Activated CD4-positive, alpha-beta T cell treated with anti-CD3 and anti-CD28 coated beads, Interleukin-2, amount 10 ng/mL, durations not matched to agents 7 days and 5 days (primary cell): Measurements from ENCODE around the gene PPP1R18. TPM values are rescaled to one million over a fixed set of nuclear protein-coding genes. Genes with fewer than 3 reads are reported as not detected.

Experiments used
- CTCF ChIA-PET: fragments of 350-600 bp; sonication (Branson Sonifier 250); formaldehyde crosslinking; loops from one replicate; lab custom pipeline; 2021; ENCODE audit warnings: antibody characterized with exemption; lab: Charles Lee
- POLR2A ChIA-PET: fragments of 350-600 bp; sonication (Branson Sonifier 250); formaldehyde crosslinking; loops from one replicate; lab custom pipeline; 2021; ENCODE audit warnings: antibody characterized with exemption; lab: Charles Lee
- DNase-seq: peaks from one replicate; pipeline ENCODE4 v3.0.0-alpha.2; 2020
- H3K27ac Mint-ChIP-seq: one replicate; pipeline ENCODE4 v1.8.0; 2021; ENCODE audit warnings: mild to moderate bottlenecking, moderate library complexity, mixed read lengths
- H3K27me3 Mint-ChIP-seq: one replicate; pipeline ENCODE4 v1.8.0; 2021; ENCODE audit warnings: mixed read lengths
- H3K36me3 Mint-ChIP-seq: one replicate; pipeline ENCODE4 v1.8.0; 2021; ENCODE audit warnings: low read depth, mixed read lengths
- H3K4me1 Mint-ChIP-seq: one replicate; pipeline ENCODE4 v1.8.0; 2021; ENCODE audit warnings: mixed read lengths
- H3K4me3 Mint-ChIP-seq: one replicate; pipeline ENCODE4 v1.8.0; 2021; ENCODE audit warnings: mild to moderate bottlenecking, moderate library complexity, mixed read lengths
- H3K9me3 Mint-ChIP-seq: one replicate; pipeline ENCODE4 v1.8.0; 2021; ENCODE audit warnings: mixed read lengths
- total RNA-seq, 2 experiments: library from RNA; stranded (reverse); gene quantifications; one replicate each; pipeline ENCODE4 v1.2.3, GENCODE V29; 2021

Gene PPP1R18
- total RNA-seq, 2 experiments from 2014 or later: 243 to 272 TPM

DNA sequence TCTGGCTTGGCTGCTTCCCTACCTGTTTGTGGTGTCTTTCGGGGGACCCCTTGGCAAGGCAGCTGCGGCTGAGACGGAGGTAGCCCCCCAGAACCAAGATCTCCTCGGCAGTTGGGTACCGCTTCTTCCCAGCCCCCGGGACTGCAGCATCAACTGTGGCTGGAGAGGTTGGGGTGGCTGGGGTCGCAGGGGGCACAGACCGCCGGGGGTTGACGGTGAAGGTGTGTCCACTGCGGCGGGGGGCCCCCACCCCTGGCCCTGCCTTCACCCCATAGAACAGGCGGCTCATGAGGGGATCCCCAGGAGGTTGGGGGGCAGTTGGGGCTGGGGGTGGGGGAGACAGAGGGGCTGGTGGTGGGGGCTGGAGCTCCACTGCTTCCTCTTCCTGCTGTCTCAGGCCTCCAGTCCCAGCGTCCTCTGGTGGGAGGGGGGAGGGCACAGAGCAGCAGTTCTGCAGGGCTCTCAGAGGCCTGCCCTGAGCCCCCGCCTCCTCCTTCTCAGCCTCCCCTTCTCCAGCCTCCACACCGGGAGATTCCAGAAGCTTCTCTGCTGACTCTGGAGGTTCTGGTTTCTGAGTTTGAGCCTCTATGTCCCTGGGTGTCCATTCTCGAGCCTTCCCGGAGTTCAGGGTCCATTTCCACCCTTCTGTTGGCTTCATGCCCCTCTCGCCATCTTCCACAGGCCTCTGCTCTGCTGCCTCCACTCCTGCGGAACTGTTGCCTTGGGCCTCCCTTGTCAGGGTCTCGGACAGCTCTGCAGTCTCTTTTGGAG lies 1.9 kb downstream of the PPP1R18 start:
- no peaks in the 10 kb centered on the region for H3K9me3 Mint-ChIP-seq
- ChIA-PET POLR2A (interaction anchor here (0.5 to 1.8 kb wide), 3 partner anchors 33 to 191 kb away, joined by 4 to 5 read pairs (median 5); partner anchors contain the start of gene MDC1), CTCF (interaction anchor here (1.2 to 12.7 kb wide), 7 partner anchors 13 to 201 kb away, joined by 3 to 476 read pairs (median 3); partner anchors contain the start of genes DHX16, MDC1 and TUBB)
- H3K27me3 Mint-ChIP-seq: no peaks in the 10 kb centered on the region
- H3K27ac Mint-ChIP-seq: peak overlapping the region; percentile 95
- DNase-seq: peak; percentile 73
- peak overlapping the region; percentile 100 for H3K4me3 Mint-ChIP-seq
- peaks cover 32% of the 10 kb centered on the region for H3K4me1 Mint-ChIP-seq
- peaks cover 77% of the 10 kb centered on the region for H3K36me3 Mint-ChIP-seq

DNA sequence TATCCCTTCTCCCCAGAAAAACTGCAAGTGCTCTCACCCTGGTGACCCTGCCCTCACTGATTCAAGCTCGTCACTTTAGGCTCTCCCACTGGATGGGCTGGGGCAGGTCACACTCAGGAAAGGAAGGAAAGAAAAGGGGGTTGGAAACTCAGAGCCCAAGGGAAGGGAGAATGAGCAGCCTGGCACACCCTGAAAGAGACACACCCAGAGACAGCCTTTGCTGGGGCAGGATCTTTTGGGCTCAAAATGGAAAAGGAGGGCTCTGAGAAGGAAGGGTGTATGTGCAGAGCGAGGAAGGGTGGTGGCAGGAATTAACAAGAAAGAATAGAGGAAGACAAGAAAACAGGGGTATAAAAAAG lies 2.5 kb downstream of the PPP1R18 start:
- H3K27ac Mint-ChIP-seq: peak overlapping the region; percentile 89

DNA sequence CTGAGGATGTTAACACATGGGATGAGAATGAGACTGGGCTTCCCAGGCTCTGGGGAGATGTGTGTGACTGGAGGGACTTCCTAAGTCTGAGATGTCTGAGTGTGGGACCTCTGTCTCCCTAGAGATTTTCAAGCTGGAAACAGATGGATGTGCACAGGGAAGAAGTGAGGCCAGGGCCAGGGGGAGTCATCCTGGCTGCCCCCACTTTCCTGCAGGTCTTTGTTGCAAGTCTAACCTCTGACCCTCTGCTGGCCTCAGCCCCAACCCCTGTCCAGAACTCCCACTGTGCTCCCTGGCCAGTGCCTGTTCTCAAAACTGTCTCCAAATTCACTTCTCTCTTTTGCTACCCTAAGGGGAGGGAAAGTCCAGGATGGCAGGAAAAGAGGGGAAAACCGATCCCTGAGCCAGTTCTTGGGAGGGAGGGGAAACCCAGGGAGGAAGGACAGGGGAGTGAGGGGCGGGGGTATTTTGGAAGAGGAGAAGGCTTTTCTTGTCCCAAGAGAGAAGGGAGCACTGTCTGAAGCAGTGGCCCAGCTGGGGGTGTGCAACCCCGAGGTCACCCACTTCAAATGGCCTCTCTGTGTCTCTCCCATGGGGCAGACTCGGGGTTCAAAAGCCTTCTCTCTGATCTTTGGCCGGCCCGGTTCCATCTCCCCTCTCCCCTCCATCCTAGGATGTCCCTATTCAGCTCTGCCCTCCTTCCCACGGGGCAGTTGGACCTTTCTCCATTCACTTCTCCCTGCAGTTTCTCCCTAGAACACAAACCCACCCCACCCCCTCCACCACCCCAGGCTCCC lies 3.1 kb downstream of the PPP1R18 start:
- peak; percentile 25 for DNase-seq
- Mint-ChIP-seq H3K36me3 (peaks cover 85% of the 10 kb centered on the region), H3K9me3 (no peaks in the 10 kb centered on the region), H3K27me3 (no peaks in the 10 kb centered on the region), H3K4me3 (peak overlapping the region; percentile 100), H3K4me1 (peaks cover 27% of the 10 kb centered on the region), H3K27ac (peak overlapping the region; percentile 89)
- POLR2A ChIA-PET: interaction anchor here (0.9 kb wide), 1 partner anchor 47 kb away, joined by 5 read pairs; no protein-coding TSS in a partner anchor
- CTCF ChIA-PET: interaction anchor here (1.4 to 12.7 kb wide), 4 partner anchors 10 to 200 kb away, joined by 3 to 476 read pairs (median 8); partner anchors contain the start of genes DHX16, MDC1 and TUBB

More for the DNA sequence above, 2.5 kb downstream of the PPP1R18 start:
- POLR2A ChIA-PET: interaction anchor here (0.9 to 1.8 kb wide), 2 partner anchors 33 to 47 kb away, joined by 5 read pairs; partner anchors contain the start of gene MDC1
- no peaks in the 10 kb centered on the region for H3K27me3 Mint-ChIP-seq
- H3K4me3 Mint-ChIP-seq: peak overlapping the region; percentile 100
- CTCF ChIA-PET: interaction anchor here (1.2 to 12.7 kb wide), 5 partner anchors 12 to 201 kb away, joined by 3 to 476 read pairs (median 3); partner anchors contain the start of genes DHX16, MDC1 and TUBB
- no peaks in the 10 kb centered on the region for H3K9me3 Mint-ChIP-seq
- DNase-seq: no peak
- H3K36me3 Mint-ChIP-seq: peaks cover 83% of the 10 kb centered on the region
- peaks cover 28% of the 10 kb centered on the region for H3K4me1 Mint-ChIP-seq

DNA sequence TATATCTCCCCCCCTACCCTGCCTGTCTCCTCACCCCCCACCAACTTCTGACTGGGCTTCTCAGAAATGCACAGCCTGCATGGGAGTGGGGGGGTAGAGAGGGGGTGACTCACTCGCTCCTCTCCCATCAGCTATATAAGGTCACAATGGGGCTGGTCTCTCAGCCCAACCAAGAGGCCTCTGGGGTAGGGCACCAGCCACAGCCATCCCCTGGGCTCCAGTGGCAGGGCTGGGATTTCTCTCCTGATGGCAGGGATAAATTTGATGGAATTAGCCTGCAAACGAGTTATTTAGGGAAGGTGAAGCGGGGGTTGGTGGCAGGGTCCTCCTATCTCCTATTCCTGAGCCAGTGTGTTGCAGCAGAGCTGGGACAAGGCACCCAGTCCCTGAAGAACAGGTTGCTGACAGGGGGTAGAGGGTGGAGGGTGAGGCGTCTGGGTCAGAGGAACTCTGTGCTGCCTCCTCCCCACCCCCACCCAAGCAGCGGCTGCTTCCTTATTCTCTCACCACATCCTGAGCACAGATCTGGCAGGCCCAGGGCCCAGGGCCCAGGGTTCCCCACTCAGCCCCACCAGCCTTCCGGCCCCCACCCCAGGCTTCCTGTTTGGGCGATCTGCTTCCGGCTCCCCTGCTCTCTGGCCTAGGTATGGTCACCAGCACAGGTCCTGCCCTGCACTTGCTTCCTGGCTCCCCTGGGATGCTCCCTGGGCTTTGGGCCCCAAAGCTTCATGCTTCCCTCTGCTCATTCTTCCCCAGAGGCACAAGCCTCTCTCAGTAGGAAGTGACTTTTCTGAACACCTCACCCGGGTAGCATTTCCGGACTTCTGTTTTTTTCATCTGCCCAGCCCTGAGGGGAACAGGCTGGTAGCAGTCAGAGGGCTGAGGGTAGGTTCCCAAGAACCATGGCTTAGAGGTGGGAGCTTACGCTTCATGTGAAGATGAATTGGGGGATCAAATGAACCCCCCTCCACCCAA lies 4.0 kb downstream of the PPP1R18 start:
- peak overlapping the region; percentile 89 for H3K27ac Mint-ChIP-seq

DNA sequence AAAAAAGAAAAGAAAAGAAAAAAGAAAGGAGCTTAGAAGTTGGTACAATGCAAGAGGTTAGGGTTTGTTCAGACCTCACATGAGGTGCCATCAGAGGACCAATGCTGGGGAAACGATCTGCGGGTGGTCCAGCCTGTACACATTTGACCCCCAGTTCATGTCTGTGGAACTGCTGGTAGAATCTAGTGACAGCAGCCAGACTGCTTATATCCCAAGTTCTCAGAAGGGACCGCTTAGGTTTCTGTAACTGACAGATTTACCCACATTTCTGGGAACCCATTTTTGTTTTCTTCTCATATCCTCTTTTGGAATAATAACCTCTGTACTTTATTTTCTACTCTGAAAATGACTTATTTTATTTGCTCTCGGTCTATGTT lies 4.7 kb downstream of the PPP1R18 start:
- H3K27me3 Mint-ChIP-seq: no peaks in the 10 kb centered on the region
- peak; percentile 16 for DNase-seq

More for the DNA sequence above, 4.0 kb downstream of the PPP1R18 start:
- peak overlapping the region; percentile 100 for H3K4me3 Mint-ChIP-seq
- ChIA-PET POLR2A (interaction anchor here (1.3 to 1.4 kb wide), 3 partner anchors 35 to 67 kb away, joined by 6 to 8 read pairs (median 6); partner anchors contain the start of gene MDC1), CTCF (interaction anchor here (0.6 to 12.7 kb wide), 5 partner anchors 8 to 42 kb away, joined by 3 to 476 read pairs (median 4); partner anchors contain the start of genes MDC1 and TUBB)
- H3K27me3 Mint-ChIP-seq: no peaks in the 10 kb centered on the region
- DNase-seq: peak; percentile 93
- peaks cover 18% of the 10 kb centered on the region for H3K4me1 Mint-ChIP-seq
- H3K36me3 Mint-ChIP-seq: peaks cover 80% of the 10 kb centered on the region
- no peaks in the 10 kb centered on the region for H3K9me3 Mint-ChIP-seq

DNA sequence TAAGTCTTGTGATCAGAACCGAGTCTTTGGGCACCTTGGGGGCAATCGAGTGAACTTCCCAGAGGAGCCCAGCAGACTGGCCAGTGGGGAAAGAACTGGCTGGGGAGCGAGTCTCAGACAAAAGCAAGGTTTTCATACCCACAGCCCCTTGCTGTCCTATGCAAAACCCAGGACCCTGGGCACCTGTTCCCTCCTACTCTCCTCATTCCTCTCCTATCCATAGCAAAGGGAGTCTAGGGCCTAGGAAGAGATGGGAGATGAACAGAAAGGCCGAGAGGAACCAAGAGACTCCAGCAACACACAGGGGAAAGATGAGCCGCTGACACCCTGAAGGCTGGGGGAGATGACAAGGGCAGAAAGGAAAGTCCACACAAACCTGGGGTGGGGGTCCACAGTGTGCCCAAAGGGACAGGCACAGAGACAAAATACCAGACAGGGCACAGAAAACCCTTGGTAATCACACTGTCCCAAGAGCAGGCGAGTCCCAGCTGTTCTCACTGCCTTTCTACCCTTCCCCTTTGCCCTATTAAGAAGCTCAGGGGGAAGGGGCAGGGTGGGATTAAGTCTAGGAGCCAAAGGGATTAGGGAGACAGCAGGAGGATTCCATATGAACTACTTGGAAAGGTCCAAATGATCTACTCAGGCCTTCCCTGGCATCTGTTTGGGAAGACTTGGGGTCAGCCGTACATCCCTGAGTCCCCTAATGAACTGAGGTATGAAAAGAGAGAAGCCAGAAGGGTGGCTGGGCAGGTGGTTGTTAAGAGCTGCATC lies 6.5 kb downstream of the PPP1R18 start:
- Mint-ChIP-seq H3K9me3 (no peaks in the 10 kb centered on the region), H3K27me3 (no peaks in the 10 kb centered on the region), H3K36me3 (peaks cover 84% of the 10 kb centered on the region), H3K4me3 (peak overlapping the region; percentile 100), H3K4me1 (peaks cover 29% of the 10 kb centered on the region), H3K27ac (peak overlapping the region; percentile 89)
- no peak for DNase-seq
- POLR2A ChIA-PET: interaction anchor here (1.4 to 1.6 kb wide), 2 partner anchors 42 to 48 kb away, joined by 4 to 16 read pairs; no protein-coding TSS in a partner anchor
- CTCF ChIA-PET: interaction anchor here (0.5 to 12.7 kb wide), 13 partner anchors 7 to 140 kb away, joined by 3 to 476 read pairs (median 5); partner anchors contain the start of genes ABCF1, DHX16, MDC1 and TUBB

More for the DNA sequence above, 4.7 kb downstream of the PPP1R18 start:
- CTCF ChIA-PET: interaction anchor here (0.6 to 12.7 kb wide), 5 partner anchors 9 to 43 kb away, joined by 3 to 476 read pairs (median 4); partner anchors contain the start of genes MDC1 and TUBB
- no peaks in the 10 kb centered on the region for H3K9me3 Mint-ChIP-seq
- peaks cover 23% of the 10 kb centered on the region for H3K4me1 Mint-ChIP-seq
- peak overlapping the region; percentile 100 for H3K4me3 Mint-ChIP-seq
- POLR2A ChIA-PET: interaction anchor here (1.3 to 1.4 kb wide), 3 partner anchors 36 to 66 kb away, joined by 6 to 8 read pairs (median 6); partner anchors contain the start of gene MDC1
- peaks cover 87% of the 10 kb centered on the region for H3K36me3 Mint-ChIP-seq
- peak overlapping the region; percentile 89 for H3K27ac Mint-ChIP-seq

DNA sequence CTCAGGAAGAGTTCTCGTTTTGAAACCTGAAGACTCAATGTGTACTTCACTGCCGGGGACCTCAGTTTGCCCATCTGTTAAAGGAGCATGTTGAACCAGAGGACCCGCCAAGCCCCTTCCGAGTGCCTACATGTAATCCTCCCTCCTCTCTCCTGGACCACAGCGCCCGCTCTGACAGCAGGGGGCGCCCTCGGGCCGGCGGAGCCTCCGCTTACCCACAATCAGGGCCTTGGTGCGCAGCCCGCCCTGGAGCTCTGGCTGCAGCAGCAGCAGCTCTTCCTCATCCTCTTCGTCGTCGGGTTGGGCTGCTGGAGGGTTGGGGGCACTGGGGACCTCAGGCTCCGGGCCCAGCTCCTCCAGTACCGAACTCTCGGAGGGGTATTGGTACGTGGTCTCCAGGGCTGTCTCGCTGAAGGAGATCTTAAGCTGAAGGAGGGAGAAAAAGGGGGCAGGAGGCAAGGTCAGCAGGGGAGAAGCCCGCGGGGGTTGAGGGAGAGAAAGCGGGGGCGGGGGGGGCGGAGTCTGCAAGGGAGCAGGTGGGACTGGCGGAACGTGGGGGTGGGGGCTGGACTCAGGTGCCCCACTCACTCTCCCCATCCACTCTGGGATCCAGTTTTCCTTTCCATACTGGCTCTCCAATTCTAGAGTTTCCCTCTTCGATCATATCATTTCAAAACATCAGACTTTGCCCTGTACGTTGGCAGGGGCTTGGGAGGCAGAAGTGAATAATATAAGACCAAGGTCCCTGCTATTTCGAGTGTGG lies 7.3 kb downstream of the PPP1R18 start:
- peak overlapping the region; percentile 100 for H3K4me3 Mint-ChIP-seq
- POLR2A ChIA-PET: interaction anchor here (0.6 to 1.6 kb wide), 6 partner anchors 38 to 56 kb away, joined by 3 to 16 read pairs (median 4); partner anchors contain the start of gene MDC1
- CTCF ChIA-PET: interaction anchor here (0.6 to 12.7 kb wide), 31 partner anchors 9 to 401 kb away, joined by 3 to 476 read pairs (median 4); partner anchors contain the start of genes ABCF1, MDC1, MRPS18B and PPP1R10

DNA sequence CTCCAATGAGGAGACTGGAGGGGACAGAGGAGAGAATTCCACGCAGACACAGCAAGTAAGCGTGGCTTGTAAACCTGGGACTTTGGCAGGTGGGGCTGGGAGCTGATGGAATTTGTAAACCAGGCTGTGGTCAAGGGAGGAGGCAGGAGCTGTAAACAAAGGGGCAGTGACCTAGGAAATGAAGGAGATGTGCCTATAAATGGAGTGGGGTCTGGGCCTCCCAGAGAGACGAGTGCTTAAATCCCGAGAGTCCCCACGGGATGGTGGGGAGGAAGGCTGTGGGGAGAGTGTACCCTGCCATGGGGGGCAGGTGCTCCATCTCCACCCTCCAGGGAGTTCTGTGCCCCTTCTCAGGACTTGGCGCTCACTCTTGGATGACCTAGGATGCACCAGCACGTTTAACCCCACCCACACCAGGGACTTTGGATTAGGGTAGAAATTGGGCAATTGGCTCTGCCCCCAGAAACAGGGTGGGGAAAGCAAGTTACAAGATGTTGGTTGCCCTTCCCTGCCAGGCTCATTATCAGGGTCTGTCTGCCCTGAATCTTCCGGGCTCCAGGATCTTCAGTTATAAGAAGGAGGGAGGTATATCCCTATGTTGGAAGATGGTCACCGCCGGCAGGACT lies 9.7 kb downstream of the PPP1R18 start:
- no peak overlapping the region for H3K4me3 Mint-ChIP-seq
- POLR2A ChIA-PET: no interaction called here
- peak overlapping the region; percentile 26 for H3K27ac Mint-ChIP-seq
- H3K9me3 Mint-ChIP-seq: no peaks in the 10 kb centered on the region
- no peaks in the 10 kb centered on the region for H3K27me3 Mint-ChIP-seq
- DNase-seq: no peak
- CTCF ChIA-PET: interaction anchor here (0.6 to 12.7 kb wide), 2 partner anchors 20 to 48 kb away, joined by 5 to 476 read pairs; partner anchors contain the start of genes MDC1 and TUBB
- H3K4me1 Mint-ChIP-seq: peaks cover 41% of the 10 kb centered on the region
- H3K36me3 Mint-ChIP-seq: peaks cover 55% of the 10 kb centered on the region

More for the DNA sequence above, 7.3 kb downstream of the PPP1R18 start:
- peaks cover 78% of the 10 kb centered on the region for H3K36me3 Mint-ChIP-seq
- DNase-seq: peak; percentile 92
- no peaks in the 10 kb centered on the region for H3K27me3 Mint-ChIP-seq
- no peaks in the 10 kb centered on the region for H3K9me3 Mint-ChIP-seq
- peaks cover 29% of the 10 kb centered on the region for H3K4me1 Mint-ChIP-seq
- H3K27ac Mint-ChIP-seq: peak overlapping the region; percentile 73

DNA sequence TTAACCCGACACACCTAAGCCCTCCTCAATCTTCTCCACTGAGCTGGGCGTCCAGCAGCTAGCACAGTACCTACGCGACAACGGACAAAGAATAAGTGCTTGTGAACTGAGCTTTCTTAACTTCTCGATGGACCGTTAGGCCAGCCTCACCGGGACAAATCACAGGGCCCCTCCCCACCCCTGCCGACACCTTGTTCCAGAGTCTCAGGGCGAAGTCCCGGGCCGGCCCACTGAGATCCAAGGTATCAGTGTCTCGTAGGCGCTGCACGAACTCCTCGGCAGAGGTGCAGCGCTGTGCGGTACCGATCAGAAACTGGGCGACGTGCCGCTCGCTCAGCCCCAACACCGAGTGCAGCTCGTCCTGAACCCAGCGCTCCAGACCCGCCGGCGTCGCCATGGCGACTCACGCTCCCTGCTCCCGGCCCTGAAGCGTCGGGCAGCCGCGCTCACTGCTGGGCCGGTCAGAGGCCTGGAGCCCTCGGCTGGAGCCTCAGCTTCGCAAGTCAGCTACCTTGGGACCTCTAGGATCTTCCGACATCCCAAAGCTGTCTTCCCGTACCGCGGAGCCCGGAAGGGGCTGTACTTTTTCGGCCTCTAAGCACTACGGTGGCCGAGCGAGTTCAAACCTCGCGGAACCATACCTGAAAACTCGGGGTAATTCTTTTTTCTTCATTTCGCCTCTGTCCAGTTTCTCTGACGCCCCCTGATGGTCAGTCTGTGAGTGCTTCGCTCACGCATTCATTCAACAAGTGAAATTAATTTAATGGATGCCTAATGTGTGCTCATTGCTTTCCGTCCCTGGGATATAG lies 13.8 kb downstream of the PPP1R18 start, which contains the start of gene DHX16:
TSS of gene DHX16 (minus strand) at position 562 of the 809 bp plus-strand sequence. CDS start at position 397, 165 bp downstream.
- Mint-ChIP-seq H3K27ac (peak within 1 kb of the TSS; percentile 84), H3K9me3 (no peaks in the 10 kb centered on the region), H3K4me1 (peaks cover 45% of the 10 kb centered on the region), H3K4me3 (peak within 1 kb of the TSS; percentile 91), H3K27me3 (no peaks in the 10 kb centered on the region), H3K36me3 (peaks cover 41% of the 10 kb centered on the region)
- ChIA-PET POLR2A (interaction anchor here (0.5 to 1.0 kb wide), 3 partner anchors 21 to 876 kb away, joined by 3 to 4 read pairs (median 3); no protein-coding TSS in a partner anchor), CTCF (interaction anchor here (0.6 to 3.0 kb wide), 28 partner anchors 8 to 206 kb away, joined by 3 to 20 read pairs (median 5); partner anchors contain the start of genes ATAT1, MDC1 and MRPS18B)
- peak; percentile 96 for DNase-seq
